Measurements from ENCODE around the gene XAB2. TPM values are rescaled to one million over a fixed set of nuclear protein-coding genes. Genes with fewer than 3 reads are reported as not detected.

Gene XAB2
- total RNA-seq, 4 donors from 2014 or later: 16.1 to 40.5 (median 30.9) TPM

GRCh38 chr19:7648265-7649014 is 19.1 kb upstream of the XAB2 start:
- TF ChIP-seq, protein P1, sequence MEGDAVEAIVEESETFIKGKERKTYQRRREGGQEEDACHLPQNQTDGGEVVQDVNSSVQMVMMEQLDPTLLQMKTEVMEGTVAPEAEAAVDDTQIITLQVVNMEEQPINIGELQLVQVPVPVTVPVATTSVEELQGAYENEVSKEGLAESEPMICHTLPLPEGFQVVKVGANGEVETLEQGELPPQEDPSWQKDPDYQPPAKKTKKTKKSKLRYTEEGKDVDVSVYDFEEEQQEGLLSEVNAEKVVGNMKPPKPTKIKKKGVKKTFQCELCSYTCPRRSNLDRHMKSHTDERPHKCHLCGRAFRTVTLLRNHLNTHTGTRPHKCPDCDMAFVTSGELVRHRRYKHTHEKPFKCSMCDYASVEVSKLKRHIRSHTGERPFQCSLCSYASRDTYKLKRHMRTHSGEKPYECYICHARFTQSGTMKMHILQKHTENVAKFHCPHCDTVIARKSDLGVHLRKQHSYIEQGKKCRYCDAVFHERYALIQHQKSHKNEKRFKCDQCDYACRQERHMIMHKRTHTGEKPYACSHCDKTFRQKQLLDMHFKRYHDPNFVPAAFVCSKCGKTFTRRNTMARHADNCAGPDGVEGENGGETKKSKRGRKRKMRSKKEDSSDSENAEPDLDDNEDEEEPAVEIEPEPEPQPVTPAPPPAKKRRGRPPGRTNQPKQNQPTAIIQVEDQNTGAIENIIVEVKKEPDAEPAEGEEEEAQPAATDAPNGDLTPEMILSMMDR (IDR thresholded peaks at IDR 0.05; ENCODE audit: low read depth): no peak

DNA sequence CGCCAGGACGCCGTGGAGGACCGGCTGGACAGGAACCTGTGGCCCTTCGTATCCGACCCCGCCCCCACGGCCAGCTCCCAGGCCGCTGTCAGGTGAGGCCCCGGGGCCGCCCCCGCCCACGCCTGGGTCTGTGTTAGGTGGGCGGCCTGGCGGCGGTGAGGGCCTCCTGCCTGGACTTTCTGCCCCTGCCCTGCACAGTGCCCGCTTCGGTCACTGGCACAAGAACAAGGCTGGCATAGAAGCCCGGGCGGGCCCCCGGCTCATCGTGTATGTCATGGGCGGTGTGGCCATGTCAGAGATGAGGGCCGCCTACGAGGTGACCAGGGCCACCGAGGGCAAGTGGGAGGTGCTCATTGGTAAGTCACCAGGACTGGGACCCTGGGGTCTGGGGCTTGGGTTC is 17.8 kb upstream of the XAB2 start:
- TF ChIP-seq, protein P1 (IDR thresholded peaks at IDR 0.05; ENCODE audit: low read depth): no peak

DNA sequence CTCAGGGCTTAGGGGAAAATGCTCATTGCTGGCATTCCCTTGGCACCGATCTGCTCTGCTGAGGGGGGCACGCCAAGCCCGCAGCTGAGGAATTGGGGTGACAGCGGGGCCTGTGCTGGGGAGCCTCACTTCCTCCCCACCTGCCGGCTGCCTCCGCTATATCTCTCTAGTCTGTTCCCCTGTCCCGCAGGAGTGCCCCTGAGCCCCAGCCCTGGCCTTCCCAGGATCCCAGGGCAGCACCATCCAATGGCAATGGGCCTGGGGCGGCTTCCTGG is 17.0 kb upstream of the XAB2 start:
- TF ChIP-seq, protein P1 (IDR thresholded peaks at IDR 0.05; ENCODE audit: low read depth): no peak

- TF ChIP-seq, protein P1 (IDR thresholded peaks at IDR 0.05; ENCODE audit: low read depth): no peak
These were observed 16.5 kb upstream of the XAB2 start for GRCh38 chr19:7645656-7646425.

GRCh38 chr19:7645163-7645562 is 15.8 kb upstream of the XAB2 start:
- TF ChIP-seq, protein P1 (IDR thresholded peaks at IDR 0.05; ENCODE audit: low read depth): no peak

DNA sequence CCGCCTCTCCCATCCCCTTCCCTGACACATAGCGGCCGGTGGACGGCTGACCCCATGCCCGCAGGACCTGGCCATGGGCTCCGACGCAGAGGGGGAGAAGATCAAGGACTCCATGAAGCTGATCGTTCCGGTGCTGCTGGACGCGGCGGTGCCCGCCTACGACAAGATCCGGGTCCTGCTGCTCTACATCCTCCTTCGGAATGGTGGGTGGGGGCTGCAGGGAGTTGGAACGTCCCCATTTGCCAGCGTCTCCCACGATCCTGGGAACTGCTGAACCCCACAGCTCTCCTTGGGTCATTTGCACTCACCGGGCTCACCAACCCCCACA is 15.2 kb upstream of the XAB2 start:
- TF ChIP-seq, protein P1 (IDR thresholded peaks at IDR 0.05; ENCODE audit: low read depth): no peak

DNA sequence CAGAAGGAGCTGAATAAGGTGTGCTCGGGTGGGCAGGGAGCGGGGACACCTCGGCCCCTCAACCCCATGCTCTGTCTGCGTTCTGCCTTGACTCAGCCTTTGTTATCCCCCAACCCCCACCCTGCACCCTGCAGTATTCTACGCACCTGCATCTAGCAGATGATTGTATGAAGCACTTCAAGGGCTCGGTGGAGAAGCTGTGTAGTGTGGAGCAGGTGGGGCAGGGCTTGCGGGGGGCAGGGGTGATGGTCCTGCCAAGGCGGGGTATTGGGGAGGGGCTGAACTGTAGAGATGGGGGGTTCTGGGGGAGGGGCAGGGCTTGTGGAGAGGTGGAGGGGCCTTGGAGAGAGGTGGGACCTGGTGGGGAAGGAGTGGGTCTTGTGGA is 13.7 kb upstream of the XAB2 start:
- TF ChIP-seq, protein P1 (IDR thresholded peaks at IDR 0.05; ENCODE audit: low read depth): no peak
